Stimulated activated CD8-positive, alpha-beta memory T cell treated with anti-CD3 and anti-CD28 coated beads, Interleukin-15, amount 100 ng/mL, for 4 hours (primary cell): ENCODE results near the gene CAMSAP2.

ENCODE experiments used
- DNase-seq, 2 donors: peaks; one replicate each; pipeline ENCODE4 v3.0.0-alpha.2; 2020; ENCODE audit warnings: low read depth in 2 of 2

CAMSAP2 gene

DNA sequence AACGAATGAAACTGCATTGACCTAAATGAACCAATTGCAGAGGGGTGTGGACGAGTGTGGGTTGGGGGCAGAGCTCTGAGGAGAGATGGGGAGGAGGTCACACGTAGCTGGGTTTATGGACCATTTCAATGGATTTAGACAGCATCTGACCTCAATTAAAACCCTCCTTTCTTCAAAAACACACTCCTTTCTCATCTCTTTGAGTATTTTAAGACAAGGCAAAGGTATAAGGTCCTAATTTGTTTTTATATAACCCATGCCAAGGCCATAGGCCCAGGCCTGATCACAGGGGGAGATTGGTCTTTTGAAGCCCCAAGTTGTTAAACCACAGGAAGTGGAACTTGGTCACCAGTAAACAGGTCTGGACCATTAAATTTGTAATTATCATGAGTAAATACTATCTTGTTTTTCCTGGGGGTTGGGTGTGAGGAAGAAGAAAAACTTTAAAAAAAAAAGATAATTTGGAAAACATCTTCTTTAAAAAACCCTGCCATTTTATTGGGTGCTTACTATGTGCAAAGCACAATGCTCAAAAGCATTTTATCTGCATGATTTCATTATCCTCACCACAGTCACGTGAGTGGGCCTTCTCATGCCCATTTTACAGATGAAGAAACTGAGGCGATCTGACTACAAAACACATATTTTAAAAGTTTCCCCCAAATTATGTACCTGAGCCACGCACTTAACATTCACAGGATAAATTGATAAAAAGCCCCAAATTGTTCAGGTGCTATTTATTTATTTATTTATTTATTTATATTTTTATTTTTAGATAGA is 147.1 kb downstream of the CAMSAP2 start:
- DNase-seq = no peak

DNA sequence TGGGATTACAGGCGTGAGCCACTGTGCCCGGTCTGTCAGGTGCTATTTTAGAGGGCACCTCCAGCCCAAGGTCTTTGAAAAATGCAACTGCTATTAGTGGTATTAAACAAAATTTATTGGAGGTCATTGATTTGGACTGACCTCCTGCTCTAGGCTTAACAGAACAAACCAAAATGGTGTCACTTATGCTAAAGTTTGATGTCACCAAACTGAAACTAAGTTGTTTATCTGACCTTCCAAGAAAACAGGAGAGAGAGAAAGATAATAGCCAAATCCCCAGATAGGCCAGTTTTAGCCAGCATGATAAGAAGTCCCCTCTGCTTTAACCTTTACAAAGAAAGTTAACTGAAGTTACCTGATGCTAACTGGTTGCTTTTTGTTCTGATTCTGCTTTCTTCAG is 147.9 kb downstream of the CAMSAP2 start:
- DNase-seq = no peak

DNA sequence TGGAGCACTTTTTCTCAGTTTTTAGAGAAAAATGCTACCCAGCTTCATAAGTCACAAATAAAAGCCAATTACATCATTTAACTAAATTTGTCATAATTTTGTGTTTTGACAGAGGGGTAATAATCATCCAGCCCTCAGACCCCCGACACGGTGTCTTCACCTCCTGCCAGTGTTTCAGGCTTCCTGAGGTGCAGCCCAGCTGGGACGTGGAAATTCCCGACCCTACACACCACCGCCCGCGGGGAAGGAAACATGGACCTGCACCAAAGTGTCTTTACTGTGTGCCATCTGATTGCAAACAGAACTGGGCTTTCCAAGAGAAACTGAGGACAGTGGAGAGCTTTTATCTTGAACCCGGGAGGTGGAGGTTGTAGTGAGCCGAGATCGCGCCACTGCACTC is 148.3 kb downstream of the CAMSAP2 start:
- DNase-seq = no peak

DNA sequence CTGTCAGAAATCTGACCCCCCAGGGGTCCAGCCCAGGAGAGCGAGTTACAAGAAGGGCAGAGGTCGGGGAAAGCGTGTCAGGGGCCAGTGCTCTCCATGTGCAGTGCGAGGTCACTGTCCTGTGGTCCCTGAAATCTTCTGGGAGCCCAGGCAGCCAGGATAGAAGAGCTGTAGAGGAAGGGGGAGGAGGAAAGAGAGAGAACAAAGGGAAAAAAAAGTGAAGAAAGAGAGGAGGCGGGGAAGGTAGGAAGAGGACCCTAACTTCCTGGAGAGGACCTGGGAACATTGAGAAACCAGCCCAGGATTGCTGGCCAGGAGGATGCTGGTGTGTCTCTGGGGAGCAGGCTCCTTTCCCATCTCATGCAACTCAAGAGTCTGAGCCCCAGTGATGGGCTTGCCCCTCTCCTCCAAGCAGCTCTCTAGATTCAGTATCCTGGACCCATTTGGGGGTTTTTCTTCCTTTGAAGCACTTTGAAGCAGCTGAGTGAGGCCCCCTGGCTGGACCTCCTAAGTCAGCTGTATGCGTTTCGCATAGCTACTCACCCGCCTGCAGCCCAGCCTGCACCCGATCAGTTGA is 149.2 kb downstream of the CAMSAP2 start:
- no peak for DNase-seq

DNA sequence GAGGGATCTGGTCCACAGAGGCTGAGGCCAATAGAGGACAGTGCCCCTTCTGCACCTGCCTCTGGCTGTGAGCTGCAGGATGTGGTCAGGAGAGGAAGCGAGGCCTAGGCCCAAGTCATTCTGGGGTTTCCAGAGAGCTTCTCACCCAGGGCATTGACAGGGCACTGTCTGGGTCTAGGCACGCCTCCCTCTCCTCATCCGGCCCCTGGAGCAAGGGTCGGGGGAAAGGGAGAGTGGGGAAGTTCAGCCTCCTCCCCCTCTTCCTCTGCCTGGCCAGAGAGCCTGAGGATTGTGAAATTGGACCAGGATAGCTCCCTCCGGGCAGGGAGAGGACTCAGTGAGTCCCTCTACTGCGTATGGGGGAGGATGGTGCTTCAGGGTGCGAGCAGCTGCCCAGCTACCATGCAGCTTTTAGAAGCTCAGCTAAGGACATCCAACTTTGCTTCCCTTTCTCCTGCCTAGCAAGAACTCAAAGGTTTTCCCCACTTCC is 149.7 kb downstream of the CAMSAP2 start:
- peak; percentile 48 to 50 for DNase-seq

DNA sequence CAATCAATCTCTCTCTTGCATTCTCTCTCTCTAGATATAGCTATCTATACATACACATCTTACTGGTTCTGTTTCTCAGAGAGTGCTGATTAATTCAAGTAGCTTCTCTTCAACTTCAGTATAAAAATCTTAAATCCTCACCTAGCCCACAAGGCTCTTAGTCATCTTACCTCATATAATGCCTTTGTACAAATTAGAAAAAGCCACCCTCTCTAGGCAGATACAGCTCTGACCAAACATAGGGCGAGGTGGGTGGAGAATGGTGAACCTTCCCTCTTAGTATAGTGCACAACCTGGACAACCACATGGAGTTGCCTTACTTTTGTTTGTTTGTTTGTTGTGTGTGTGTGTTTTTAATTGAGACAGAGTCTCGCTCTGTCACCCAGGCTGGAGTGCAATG is 150.9 kb downstream of the CAMSAP2 start:
- no peak for DNase-seq

DNA sequence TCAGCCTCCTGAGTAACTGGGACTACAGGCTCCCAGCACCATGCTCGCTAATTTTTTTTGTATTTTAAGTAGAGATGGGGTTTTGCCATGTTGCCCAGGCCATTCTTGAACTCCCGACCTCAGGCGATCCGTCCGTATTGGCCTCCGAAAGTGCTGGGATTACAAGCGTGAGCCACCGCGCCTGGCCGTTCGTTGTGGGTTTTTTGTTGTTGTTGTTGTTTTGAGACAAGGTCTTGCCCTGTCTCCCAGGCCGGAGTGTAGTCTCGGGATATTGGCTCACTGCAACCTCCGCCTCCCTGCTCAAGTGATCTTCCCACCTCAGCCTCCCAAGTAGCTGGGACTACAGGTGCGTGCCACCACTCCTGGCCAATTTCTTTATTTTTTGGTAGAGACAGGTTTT is 151.3 kb downstream of the CAMSAP2 start:
- no peak for DNase-seq

DNA sequence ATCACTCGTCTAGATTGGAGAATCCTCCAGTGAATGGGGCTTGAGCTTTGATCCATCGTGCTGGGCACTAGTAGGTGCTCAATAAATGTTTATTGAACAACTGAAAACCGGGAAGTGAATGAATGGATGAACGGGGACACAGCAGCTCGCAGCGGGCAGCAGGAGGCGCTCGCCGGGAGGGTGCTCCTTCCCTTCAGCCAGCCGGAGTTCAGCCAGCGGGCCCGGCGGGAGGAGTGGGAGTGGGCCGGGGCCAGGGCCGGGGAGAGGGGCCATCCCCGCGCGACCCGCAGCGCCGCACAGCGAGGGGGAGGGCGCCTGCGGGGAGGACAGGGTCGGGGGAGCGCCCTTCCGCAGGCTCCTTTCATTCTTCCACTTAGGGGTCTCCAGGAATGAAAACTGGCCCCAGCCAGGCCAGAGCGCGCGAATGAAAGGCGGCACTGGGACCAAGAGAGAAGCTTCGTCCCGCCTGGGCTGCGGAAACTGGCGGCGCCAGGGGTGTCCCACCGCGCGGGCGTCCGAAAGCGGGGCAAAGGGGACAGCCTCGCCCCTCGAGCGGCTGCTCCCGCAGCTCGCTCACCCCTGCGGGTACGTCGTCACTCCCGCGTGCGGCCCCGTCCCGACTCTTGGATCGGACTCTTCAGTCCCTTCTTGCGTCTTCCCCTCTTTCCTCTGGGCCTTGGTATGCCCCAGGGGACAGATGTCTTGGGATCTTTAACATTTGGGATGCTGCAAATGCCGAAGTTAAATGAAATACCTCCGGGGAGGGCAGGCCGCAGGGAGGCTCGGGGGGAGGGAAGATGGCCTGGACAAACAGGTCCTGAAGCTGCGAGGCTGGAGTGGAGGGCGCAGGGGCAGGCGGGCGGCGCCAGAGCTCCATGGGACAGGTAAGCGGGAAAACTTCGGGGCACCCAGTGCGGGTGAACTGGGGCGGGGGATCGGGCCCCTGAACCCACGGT is 152.4 kb downstream of the CAMSAP2 start:
- no peak for DNase-seq

DNA sequence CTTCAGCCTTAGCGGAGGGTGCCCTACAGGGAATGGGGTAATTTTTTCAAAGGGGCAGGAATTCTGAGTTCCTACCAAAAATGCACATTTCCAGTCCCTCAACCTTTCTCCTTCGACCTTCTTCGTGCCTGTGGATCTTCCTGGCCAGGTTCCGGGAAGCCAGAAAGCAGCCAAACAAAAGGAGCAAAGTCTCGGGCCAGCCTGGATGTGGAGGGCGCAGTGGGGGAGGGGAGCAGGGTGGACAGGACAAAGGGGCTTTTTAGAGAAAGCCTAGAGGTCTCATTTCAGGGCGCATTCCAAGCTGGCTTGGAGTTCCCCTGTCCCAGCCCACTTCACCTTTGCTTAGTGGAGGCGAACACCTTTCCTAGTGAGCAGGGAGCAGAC is 153.1 kb downstream of the CAMSAP2 start:
- DNase-seq = no peak

DNA sequence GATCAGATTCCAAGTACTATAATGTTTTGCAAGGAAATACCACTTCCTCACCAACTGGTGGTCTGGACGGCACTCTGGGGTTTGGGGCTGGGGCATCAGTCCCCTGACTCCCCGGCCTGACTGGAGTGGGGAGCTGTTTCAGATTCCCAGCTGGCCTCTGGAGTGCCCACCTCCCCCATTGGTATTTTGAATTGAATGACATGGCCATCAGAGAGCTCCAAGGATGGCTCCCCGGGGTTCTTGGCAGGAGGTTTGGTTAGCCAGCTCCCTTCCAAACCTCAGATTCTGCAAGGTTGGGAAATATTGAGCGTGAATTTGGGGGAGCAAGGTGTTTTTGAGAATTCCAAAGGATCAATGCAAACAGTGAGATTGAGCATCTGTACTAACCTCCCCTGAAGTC is 153.9 kb downstream of the CAMSAP2 start:
- no peak for DNase-seq

DNA sequence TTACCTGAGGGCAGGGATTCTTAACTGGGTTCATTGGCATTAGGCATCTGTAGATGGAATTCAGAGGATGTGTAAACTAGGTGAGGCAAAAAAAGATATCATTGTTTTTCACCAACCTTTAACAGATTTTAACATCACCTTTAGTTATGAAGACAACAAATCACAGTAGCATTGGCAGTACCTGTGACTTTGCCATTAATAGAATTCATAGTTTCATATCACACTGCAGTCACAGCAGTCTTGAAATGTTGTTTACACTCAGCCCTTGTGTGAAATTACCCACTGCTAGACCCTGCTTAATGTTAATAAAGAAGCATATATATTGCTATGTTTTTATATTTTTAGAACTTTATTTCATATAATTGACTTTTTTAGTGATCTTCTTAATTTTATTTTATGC is 154.3 kb downstream of the CAMSAP2 start:
- no peak for DNase-seq

DNA sequence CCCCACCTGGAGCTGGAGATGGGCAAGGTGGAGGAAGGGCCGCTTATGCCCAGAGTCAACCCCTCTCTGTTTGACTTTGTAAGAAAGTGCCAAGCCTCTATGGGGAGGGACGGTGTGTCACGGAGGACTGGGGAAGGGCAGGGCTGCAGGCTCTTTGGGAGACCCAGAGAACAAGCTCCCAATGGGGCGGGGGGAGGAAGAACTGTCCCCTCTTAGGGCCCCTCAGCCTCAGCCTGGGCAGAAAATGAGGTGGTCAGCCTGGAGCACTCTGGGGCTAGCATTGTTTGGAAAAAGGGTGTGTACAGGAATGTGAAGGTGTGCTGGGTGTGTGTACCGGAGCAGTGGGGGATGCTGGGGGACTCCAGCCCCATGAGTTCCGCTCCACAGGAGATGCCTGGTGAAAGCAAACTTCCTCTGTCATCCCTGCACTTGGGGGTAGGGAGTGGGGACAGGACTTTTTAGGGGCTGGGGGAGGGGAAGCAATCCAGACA is 154.8 kb downstream of the CAMSAP2 start:
- DNase-seq = no peak

DNA sequence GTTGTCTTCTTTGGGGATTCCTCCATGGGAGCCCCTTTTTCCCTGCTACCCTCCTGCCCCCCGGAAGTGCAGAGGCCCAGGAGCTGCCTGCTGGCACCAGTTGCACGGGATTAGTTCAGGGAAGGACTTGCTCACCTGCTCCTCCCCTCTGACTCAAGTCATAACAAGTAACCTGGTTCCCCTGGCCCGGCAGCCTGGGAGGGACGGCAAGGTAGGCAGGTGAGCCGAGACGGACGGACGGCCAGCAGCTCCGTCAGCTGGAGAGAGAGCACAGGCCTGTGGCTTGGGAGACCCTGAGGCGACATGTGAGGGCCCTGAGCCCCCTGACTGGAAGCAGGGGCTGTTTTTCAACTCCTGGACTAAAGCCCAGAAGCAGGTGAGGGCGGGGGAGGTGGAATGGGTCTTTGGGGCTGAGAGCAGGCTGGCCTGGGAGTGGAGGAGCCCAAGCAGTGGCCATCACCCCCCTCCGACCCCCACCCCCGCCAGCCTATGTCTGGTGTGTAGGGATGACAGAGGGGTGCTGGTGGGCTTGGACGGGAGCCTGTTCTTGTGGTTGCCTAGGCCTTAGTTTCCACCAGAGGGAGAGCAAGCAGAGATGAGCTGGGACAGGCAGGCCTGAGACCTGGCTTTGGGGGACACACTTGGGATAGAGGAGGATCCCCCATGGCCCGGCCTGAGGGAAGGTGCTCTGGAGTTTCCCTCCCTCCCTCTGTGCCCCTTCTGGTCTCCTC is 156.2 kb downstream of the CAMSAP2 start, which contains the start of gene INAVA:
Gene INAVA, plus strand, starts transcription at position 189 of the 731 bp plus-strand sequence. CDS start 3,501 bp downstream, outside the sequence.
- no peak for DNase-seq

DNA sequence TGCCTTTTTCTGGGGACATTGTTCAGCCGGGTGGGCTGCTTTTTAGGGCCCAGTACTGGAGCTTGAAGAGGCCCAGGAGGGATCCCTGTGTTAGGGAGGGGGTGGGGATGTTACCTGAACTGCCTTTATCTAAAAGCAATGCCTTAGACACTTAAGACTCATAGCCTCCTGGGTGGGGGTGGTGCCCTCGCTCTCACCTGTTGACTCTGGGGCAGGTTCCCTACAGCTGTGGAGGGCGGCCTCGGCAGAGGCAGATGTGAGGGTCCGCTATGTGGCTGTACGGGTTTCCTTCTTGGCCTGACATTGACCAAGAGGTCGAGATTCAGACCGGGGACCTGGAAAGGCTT is 156.7 kb downstream of the CAMSAP2 start:
- DNase-seq = no peak

DNA sequence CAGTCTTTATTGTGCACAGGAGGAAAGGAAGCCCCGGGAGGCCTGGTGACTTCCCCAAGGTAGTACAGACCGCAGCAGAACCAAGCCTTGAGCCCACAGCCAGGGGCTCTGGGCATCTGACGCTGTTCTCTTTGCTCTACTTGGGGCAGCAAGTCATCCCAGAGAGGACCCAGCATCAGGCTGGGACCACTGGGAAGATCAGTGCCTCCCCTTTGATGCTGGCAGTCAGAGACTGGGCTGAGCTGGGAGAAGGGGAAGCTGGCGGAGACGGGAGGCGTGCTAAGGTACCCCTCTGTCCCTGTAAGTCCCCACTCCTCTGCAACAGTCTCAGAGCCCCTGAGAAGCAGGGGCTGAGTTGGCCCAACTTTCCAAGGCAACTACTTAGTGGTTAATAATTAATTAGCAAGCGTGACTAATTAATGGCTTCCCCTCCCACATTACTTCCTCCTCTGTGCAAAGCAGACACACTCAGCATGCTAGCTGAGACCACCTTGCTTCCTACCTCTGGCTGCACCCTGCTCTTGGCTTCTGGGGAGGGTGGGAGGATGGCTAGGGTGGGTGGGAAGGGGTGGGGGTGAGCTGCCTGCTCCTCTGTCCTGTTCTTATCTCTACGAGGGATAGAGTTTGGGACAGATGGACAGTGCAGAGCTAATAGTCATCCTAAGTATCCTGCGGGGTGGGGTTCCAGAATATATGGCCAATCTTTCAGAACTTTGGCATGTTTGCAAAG is 157.3 kb downstream of the CAMSAP2 start:
- no peak for DNase-seq

DNA sequence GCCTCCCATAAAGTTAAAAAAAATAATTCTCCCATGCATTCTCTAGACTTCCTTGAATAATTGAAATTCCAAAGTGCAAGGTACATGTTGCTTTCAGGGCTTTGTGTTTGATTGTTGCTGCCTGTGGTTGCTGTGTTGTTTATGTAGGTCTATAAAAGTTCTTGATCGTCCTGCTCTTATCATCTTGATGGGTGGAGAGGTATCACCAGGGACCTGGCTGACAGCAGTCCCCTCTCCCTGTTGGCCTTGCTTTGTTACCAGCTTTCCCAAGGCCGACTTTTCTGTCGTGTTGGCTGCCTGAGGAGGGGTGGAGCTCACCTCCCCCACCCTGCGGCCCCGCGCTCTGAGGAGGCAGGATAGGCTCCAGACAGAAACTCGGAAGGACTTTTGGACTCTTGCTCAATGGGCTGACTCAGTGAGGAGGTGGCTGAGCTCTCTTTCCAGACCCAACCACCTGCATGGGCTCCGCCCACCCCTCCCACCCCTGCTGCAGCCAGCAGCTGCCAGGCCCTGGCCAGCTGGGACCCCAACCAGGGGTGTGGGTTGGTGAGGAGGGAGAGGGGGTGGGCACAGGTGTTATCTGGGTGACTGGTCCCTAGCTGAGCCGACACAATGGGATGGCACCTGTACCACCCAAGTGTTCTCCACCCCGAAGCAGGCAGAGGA is 158.0 kb downstream of the CAMSAP2 start:
- no peak for DNase-seq

DNA sequence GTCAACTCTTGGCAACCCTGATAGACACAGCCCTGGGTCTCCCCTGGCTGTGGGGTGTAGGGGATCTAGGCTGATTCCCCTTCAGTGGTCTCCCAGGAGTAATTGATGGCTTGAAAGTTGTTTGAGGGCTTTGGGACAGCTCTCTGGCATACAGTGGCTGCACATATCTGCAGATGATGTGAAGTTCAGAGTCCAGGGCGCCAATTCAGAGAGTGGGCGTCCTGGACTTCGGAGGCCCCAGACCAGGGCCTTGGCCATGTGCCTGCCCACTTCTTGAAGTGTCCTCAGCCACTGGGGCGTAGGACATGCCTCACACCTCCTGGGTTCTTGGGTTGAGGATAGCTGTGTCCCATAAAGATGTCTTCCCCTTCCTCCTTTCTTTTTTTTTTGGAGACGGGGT is 158.6 kb downstream of the CAMSAP2 start:
- no peak for DNase-seq

DNA sequence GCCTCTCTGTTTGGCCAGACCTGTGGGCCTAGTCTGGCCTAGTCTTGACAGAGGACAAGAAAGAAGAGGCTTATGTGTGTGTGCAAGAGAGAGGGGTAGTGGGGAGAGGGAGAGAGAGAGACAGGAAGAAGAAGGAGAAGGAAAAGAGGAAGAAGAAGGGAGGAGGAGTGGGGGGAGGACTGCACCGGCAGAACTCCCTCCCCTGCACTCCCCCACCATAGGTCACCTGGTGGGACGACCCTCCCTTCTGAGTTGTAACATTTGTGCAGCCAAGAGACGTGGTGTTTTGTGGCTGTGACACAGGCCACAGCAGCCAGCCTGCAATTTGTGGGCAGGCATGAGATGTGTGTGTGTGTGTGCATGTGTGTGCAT is 160.3 kb downstream of the CAMSAP2 start:
- no peak for DNase-seq

DNA sequence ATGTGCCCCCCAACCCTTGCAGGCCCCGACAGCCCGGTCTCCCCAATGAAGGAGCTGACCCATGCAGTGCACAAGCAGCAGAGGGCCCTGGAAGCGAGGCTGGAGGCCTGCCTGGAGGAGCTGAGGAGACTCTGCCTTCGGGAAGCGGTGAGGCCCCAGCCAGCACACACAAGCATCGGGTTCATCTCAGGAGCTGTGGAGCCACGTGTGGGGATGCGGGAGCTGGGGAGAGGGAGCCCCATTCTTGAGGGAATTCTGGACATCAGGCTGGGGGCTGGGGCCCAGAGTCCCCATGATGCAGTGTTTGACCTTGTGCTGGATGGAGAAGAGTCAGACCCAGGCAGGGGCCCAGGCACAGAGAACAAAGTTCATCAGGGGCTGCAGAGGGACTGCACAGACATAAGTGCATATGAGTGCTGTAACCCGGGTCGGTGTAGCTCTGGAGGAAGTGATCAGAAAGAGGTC is 160.8 kb downstream of the CAMSAP2 start:
- no peak for DNase-seq
